T-helper 2 cell (primary cell): ENCODE results near the gene MTHFS.
"Not testable (repeated sequence)": the region's sequence is repeated elsewhere in the genome, so short reads cannot be mapped to it uniquely, and the experiment has no call there.

Source experiments
- DNase-seq, 5 experiments: peaks; one replicate each; pipeline versions ENCODE4 v3.0.0 to v3.0.0-alpha.2; 2012 to 2022

The MTHFS gene

GRCh38 chr15:79915776-79916501, 19.1 kb upstream of the MTHFS start:
- DNase-seq, result not testable (repeated sequence)

GRCh38 chr15:79914728-79915127, 17.9 kb upstream of the MTHFS start:
- no peak for DNase-seq

- not testable (repeated sequence) for DNase-seq
Measured at GRCh38 chr15:79909556-79910335, 12.9 kb upstream of the MTHFS start.

GRCh38 chr15:79904271-79904670, 7.5 kb upstream of the MTHFS start:
- DNase-seq, result no peak

- no peak for DNase-seq
Measured at GRCh38 chr15:79903626-79904025, 6.8 kb upstream of the MTHFS start.

DNA sequence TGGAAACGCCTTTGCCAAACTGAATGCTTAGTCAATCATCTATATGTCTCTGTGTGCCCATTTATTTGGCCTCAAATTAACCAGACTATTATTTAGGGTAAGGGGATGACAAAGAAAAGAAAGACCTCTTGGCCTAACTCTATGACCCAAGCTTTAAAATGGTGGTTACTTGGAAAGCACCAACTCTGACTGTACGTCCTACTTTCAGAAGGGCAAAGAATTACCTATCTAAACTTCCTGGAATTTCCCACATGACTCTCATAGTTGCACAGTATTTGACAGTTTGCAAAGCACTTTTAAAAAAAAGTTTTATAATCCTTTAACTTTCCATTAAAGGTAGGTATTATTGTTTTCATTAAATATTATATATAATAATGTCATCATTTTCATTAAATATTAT, 6.3 kb upstream of the MTHFS start:
- no peak for DNase-seq

GRCh38 chr15:79901958-79902357, 5.1 kb upstream of the MTHFS start:
- no peak for DNase-seq

DNA sequence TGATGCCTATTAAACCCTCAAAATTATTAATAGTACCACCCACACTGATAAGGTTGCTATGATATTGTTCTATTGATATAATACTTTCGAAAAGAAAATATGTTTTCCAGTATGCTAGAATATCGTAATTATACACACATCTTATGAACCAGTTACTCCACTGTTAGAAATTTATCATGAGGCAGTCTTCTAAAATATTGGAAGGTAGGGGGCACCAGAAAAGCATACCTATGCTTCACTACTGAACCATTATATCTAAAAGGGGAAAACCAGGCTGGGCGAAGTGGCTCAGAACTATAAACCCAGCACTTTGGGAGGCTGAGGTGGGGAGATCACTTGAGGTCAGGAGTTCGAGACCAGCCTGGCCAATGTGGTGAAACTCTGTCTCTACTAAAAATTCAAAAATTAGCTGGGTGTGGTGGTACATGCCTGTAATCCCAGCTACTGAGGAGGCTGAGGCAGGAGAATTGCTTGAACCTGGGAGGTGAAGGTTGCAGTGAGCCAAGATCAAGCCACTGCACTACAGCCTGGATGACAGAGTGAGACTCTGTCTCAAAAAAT, 4.1 kb upstream of the MTHFS start:
- DNase-seq, result peak in 1 of 5 experiments; percentile 16

DNA sequence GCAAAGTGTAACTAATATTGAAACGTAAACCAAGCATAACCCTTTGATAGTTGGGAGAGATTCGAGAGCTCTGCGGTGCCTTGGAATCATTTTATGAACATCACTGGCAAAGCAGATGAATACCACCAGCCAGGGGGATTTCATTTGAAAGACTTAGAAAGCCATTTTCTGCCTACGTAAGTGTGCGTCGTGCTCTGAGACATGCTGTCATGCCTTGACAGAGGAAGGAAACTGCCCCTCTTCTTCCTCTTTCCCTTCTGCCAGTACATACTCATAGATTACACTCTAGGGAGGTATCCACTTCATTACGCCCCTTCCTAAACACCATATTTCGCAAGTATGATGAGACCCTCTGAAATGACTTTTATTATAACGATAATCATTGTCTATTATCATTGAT, 3.3 kb upstream of the MTHFS start:
- DNase-seq, result peak in 1 of 5 experiments; percentile 42

DNA sequence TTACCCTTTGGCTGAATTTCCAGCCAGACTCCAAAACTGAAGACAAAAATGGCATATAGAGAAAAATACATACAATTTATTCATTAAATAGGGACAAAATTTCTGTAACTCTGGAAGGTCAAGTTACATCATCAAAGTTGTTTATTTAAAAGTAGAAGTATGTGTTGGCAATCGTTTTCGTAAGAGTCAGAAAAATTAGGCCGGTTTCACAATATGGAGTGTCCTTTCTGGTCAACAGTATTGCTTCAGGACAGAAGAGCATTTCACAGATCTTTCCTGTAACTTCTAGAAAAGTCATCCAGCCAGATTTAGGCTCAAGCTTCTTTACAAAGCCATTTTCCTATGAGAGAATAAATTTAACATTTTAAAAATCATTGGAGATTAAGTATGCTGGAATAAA, 2.0 kb upstream of the MTHFS start:
- not testable (repeated sequence) for DNase-seq

GRCh38 chr15:79898369-79898768, 1.6 kb upstream of the MTHFS start:
- DNase-seq, result no peak

GRCh38 chr15:79897701-79898113, 893 bp upstream of the MTHFS start:
- peak in 2 of 5 experiments; percentile 27 to 63 for DNase-seq

DNA sequence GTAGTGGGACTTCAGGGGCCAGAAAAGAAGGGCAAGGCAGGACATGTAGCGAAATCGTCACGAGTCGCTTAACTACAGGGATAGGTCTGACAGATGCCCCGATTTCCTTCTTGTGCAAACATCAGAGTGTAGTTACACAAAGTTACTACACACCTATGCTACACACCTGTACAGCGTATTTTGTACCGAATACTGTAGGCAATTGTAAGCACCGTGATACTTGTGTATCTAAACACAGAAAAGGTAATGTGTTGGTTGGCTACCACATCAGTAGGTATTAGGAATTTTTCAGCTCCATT, 515 bp upstream of the MTHFS start:
- DNase-seq, result peak in 1 of 5 experiments; percentile 76

DNA sequence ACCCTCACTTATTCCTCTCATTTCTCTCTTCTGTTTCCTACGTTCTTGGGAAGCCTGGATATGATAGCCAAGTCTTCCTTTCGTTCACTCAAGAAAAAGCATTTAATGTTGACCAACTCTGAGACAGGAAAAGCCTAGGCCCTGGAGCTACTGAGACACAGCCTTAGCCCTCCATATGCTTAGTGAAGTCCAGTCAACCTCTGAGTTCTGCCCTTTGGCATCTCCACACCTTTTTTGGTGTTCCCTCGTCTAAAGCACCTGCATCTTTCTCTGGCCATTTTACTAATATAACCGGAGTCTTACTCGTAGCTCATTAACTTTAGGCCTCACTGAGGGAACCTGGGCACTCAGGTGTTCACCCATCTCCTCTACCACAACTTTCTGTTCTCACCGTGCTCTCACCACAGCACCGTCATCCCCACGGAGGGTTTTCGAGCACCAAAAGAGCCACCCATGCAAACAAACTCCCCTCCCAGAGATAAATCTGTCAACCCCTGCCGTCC, 632 bp downstream of the MTHFS start:
- DNase-seq, result no peak

DNA sequence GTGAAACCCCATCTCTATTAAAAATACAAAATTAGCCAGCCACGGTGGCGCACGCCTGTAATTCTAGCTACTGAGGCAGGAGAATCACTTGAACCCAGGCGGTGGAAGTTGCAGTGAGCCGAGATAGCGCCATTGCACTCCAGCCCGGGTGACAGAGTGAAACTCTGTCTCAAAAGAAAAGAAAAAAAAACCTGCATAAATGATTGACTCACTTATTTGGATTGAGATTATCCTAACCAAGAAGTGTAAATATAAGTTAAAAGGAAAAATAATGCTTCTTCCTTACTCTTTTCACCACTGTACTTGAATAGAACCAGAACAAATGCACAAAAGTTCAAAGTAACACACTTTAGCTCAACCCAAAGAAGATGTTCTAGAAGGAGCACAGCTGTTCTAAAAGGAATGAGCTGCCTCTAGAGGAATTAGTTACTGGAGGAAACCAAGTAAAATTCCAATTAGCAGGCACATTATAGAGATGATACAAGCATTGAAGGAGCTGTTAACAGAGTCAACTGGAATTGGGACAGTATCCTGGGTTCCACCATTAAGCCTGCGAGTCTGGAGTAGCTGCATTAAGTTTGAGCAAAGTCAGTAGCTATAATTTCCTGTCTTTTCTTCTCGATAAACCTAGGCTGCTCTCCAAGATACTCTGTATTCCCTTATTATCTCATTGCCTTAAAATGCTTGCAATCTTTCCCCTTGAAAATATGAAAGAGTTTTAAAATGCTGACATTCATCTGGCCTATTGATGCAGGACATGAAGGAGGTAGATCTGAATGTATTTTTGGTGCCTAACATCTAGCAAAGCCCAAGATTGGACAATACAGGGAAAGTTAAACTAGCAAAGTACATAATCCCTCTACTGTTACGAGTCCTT, 9.5 kb downstream of the MTHFS start:
- DNase-seq, result no peak

GRCh38 chr15:79886124-79886523, 10.7 kb downstream of the MTHFS start:
- no peak for DNase-seq

DNA sequence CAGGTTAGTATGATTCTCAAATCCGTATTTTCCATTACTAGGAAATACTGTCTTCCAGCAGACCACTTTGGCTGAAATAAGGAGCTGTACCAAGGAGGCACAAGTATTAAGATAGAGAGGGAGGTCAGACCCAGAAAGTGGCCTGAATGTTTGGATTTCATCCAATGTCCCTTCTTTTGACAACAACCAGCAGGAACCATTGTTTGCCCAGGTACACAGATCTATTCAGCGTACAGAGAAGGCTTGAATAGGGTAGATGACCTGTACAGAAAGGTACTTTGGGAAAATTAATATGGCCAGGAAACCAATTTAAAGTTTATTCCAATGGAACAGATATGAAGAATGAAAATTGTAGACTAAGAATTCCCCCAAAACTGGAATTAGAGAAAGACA, 12.6 kb downstream of the MTHFS start:
- DNase-seq, result no peak

DNA sequence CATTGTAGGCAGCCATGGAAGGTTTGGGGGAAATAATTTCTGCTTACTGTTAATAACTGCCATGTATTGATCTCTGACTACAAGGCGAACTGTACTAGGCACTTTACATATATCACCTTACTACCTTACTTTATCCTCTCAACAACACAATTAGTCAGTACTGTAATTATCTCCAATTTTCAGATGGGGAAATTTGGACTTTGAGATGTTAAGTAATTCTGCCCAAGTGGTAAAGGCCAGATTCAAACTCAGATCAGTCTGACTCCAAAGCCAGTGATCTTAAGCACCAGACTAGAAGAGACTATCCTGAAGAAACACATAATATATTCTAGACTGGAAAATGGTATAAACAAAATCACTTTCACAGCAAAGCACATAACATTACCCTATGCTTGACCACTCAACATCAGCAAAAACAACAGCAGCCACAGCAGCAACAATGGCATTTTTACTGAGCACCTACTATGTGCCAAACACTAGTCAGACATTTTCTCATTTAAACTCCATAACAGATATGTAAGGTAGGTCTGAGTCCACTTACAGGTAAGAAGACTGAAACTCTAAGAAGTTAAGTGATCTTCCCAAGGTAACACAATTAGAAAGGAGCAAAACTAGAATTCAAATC, 13.1 kb downstream of the MTHFS start:
- no peak for DNase-seq

- no peak for DNase-seq
Measured at GRCh38 chr15:79881668-79882067, 15.1 kb downstream of the MTHFS start.

DNA sequence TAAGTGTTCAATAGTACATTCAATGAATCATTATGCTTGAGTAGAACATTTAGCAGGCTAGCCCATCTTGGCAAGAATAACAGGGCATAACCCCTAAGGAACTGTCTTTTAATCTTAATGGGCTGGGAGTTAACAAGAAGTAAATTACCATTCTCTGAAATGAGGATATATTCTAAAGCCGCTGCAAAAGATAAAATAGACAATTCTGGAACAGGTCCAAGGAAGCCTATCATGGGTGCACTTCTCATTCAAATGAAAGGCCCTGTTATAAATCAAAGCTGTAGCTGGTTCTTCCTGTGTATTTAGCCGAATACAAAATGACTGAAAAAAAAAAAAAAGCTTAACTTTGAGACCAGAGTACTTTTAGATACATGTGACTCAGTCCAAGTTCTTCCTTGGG, 15.6 kb downstream of the MTHFS start:
- DNase-seq, result no peak

DNA sequence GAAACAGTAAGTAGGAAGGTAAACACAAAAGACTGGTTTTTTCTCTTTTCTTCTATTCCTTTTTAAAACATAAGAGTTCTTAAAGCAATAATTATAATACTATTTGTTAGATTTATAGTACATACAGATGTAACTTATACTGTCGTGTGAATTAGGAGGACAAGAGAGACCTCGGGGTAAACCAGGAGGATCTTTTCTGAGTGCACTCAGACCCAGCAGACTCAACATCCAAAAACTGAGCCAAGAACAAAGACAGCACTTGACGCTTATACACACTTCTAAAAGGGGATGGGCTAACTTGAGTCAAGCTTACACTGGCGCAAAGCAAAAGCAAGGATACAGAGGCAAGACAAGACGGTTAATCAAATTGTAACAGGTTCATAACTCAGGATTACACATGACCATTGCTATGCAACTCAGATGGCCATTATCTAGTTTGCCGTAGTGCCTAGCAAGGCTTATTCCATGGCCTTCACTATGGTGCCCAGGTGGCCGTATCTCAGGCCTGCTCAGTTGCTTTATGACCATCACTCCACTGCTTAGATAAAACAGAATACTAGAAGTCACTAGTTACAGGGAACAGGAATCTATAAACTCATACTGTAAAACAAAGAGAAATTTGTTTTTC, 18.6 kb downstream of the MTHFS start:
- no peak for DNase-seq

DNA sequence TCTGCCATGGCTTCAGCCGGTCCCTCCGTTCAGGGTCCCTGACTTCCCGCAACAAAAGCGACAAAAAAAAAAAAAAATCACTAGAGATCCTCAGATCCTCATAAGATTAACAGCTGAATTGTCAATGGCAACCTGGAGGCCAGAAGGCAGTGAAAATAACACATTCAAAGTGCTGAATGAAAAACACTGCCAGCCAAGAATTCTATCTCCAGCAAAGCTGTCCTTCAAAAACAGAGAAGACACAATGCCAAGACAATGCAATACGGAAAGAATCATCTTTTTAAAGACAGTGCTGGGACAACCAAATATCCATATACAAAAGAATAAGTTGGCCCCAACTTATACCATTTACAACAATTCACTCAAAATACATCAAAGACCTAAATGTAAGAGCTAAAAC, 21.6 kb downstream of the MTHFS start:
- DNase-seq, result no peak
